Neuronal stem cell (in vitro differentiated cells): ENCODE measurements around the gene TMEM181.

Experiments
- DNase-seq: peaks from one replicate; pipeline ENCODE4 v3.0.0-alpha.2; 2013; ENCODE audit warnings: low spot score
- H2AFZ ChIP-seq: one replicate; pipeline ENCODE4 v1.6.1; 2013; ENCODE audit warnings: mild to moderate bottlenecking, low read length, inconsistent platforms
- H2AK5ac ChIP-seq: 2 replicates; pipeline ENCODE4 v1.6.1; 2013; ENCODE audit warnings: low read depth, mild to moderate bottlenecking, inconsistent platforms, low read length, moderate library complexity, mixed read lengths
- H2BK120ac ChIP-seq: 2 replicates; pipeline ENCODE4 v1.6.1; 2013; ENCODE audit warnings: low read depth, mild to moderate bottlenecking, inconsistent platforms, low read length, moderate library complexity, mixed read lengths
- H2BK12ac ChIP-seq: one replicate; pipeline ENCODE4 v1.6.1; 2013; ENCODE audit warnings: low read length, inconsistent platforms
- H2BK15ac ChIP-seq: 2 replicates; pipeline ENCODE4 v1.6.1; 2013; ENCODE audit warnings: mild to moderate bottlenecking, low read length, inconsistent platforms, mixed read lengths
- H2BK5ac ChIP-seq: one replicate; pipeline ENCODE4 v1.6.1; 2013; ENCODE audit warnings: inconsistent platforms, mild to moderate bottlenecking, low read length, moderate library complexity
- H3K14ac ChIP-seq: one replicate; pipeline ENCODE4 v1.6.1; 2013; ENCODE audit warnings: low read length, inconsistent platforms
- H3K18ac ChIP-seq: 2 replicates; pipeline ENCODE4 v1.6.1; 2013; ENCODE audit warnings: low read length, inconsistent platforms
- H3K23ac ChIP-seq: 2 replicates; pipeline ENCODE4 v1.6.1; 2013; ENCODE audit warnings: low read depth, mild to moderate bottlenecking, mixed read lengths, low read length, inconsistent platforms; ENCODE audit not compliant: poor library complexity
- H3K27ac ChIP-seq: replicated peaks from 3 replicates; pipeline ENCODE4 v1.5.1; 2013; ENCODE audit warnings: low read length, inconsistent platforms
- H3K27me3 ChIP-seq, 3 experiments: 2 replicates each; pipeline ENCODE4 v1.6.1; 2013; ENCODE audit warnings: low read length in 3 of 3, mild to moderate bottlenecking in 2 of 3, inconsistent platforms in 1 of 3, low read depth in 1 of 3, mixed read lengths in 1 of 3, moderate library complexity in 1 of 3; ENCODE audit not compliant: control insufficient read depth in 3 of 3, insufficient read depth in 3 of 3
- H3K36me3 ChIP-seq, 2 donors: replicated peaks in 1 of 2; 2 replicates each; pipeline ENCODE4 v1.6.1; 2013; ENCODE audit warnings: low read length in 2 of 2; ENCODE audit not compliant: control insufficient read depth in 2 of 2, insufficient read depth in 2 of 2
- H3K4ac ChIP-seq: 2 replicates; pipeline ENCODE4 v1.6.1; 2013; ENCODE audit warnings: inconsistent platforms, mild to moderate bottlenecking, low read length, moderate library complexity
- H3K4me1 ChIP-seq, 2 donors: 1 replicate in 1 of 2; 2 replicates in 1 of 2; pipeline ENCODE4 v1.6.1; 2013; ENCODE audit warnings: low read length in 2 of 2, low read depth in 1 of 2; ENCODE audit not compliant: control insufficient read depth in 2 of 2, insufficient read depth in 1 of 2
- H3K4me2 ChIP-seq: one replicate; pipeline ENCODE4 v1.6.1; 2013; ENCODE audit warnings: mild to moderate bottlenecking, low read length, inconsistent platforms; ENCODE audit not compliant: insufficient read depth, poor library complexity, severe bottlenecking
- H3K4me3 ChIP-seq, 2 donors: 2 replicates each; pipeline ENCODE4 v1.5.1; 2013; ENCODE audit warnings: low read length in 2 of 2, mild to moderate bottlenecking in 2 of 2, inconsistent platforms in 1 of 2, moderate library complexity in 1 of 2
- H3K79me1 ChIP-seq: one replicate; pipeline ENCODE4 v1.6.1; 2013; ENCODE audit warnings: low read depth, mild to moderate bottlenecking, inconsistent platforms, low read length, moderate library complexity
- H3K9ac ChIP-seq: one replicate; pipeline ENCODE4 v1.6.1; 2013; ENCODE audit warnings: mild to moderate bottlenecking, low read depth, low read length, inconsistent platforms; ENCODE audit not compliant: poor library complexity
- H3K9me3 ChIP-seq, 2 donors: replicated peaks in 1 of 2; 2 replicates each; pipeline versions ENCODE3 to v1.6.1; 2013; ENCODE audit warnings: low read length in 2 of 2, mild to moderate bottlenecking in 2 of 2, inconsistent platforms in 1 of 2, low read depth in 1 of 2, mixed read lengths in 1 of 2, moderate library complexity in 1 of 2; ENCODE audit not compliant: control insufficient read depth in 2 of 2, insufficient read depth in 1 of 2
- H4K8ac ChIP-seq: one replicate; pipeline ENCODE4 v1.6.1; 2013; ENCODE audit warnings: low read depth, mild to moderate bottlenecking, inconsistent platforms, low read length, moderate library complexity
- H4K91ac ChIP-seq: one replicate; pipeline ENCODE4 v1.6.1; 2013; ENCODE audit warnings: low read length, low read depth, mild to moderate bottlenecking, inconsistent platforms; ENCODE audit not compliant: poor library complexity
- WGBS, 2 donors: extraction: QIAGEN DNeasy Blood & Tissue Kit; methylation state at CpG; one replicate each; pipeline ENCODE4 v1.1.7; 2013; ENCODE audit warnings: missing lambda C conversion rate in 2 of 2, mixed read lengths in 1 of 2; ENCODE audit not compliant: insufficient read length in 2 of 2, insufficient replicate concordance in 1 of 2; ENCODE audit errors: extremely low coverage in 2 of 2; 5-methylcytosine and 5-hydroxymethylcytosine counted together

The TMEM181 gene

GRCh38 chr6:158591810-158592209 lies 31.9 kb downstream of the TMEM181 start:
- Histone ChIP-seq H2BK120ac (no peak overlapping the region), H2BK5ac (no peak overlapping the region), H3K4ac (no peak overlapping the region), H3K9ac (no peak overlapping the region), H3K14ac (no peak overlapping the region), H3K9me3 (peaks cover 0 to 1% of the 10 kb centered on the region in 2 donors), H2AFZ (no peak overlapping the region), H2AK5ac (no peak overlapping the region), H3K79me1 (no peaks in the 10 kb centered on the region), H4K91ac (no peak overlapping the region), H3K4me2 (no peak overlapping the region), H2BK12ac (no peak overlapping the region), H3K27me3 (no peaks in the 10 kb centered on the region), H3K4me3 (no peak overlapping the region), H3K27ac (no peak overlapping the region), H3K18ac (no peak overlapping the region), H4K8ac (no peak overlapping the region), H2BK15ac (no peak overlapping the region), H3K4me1 (peaks cover 0 to 2% of the 10 kb centered on the region in 2 donors), H3K36me3 (peaks cover 29 to 87% of the 10 kb centered on the region in 2 donors), H3K23ac (no peak overlapping the region)
- DNase-seq: no peak
- WGBS, 2 donors: no CpG with 5 or more reads among the region's 4 CpGs

- Histone ChIP-seq H3K27me3 (no peaks in the 10 kb centered on the region), H3K79me1 (no peaks in the 10 kb centered on the region), H4K91ac (no peak overlapping the region), H3K18ac (no peak overlapping the region), H3K9me3 (no peaks in the 10 kb centered on the region), H3K4me2 (no peak overlapping the region), H3K23ac (no peak overlapping the region), H3K4me3 (no peak overlapping the region), H3K4ac (no peak overlapping the region), H3K36me3 (peaks cover 20 to 87% of the 10 kb centered on the region in 2 donors), H3K4me1 (peaks cover 0 to 2% of the 10 kb centered on the region in 2 donors), H2AK5ac (no peak overlapping the region), H2BK120ac (no peak overlapping the region), H2BK12ac (no peak overlapping the region), H3K9ac (no peak overlapping the region), H3K27ac (no peak overlapping the region), H2BK5ac (no peak overlapping the region), H3K14ac (no peak overlapping the region), H2AFZ (no peak overlapping the region), H4K8ac (no peak overlapping the region), H2BK15ac (no peak overlapping the region)
- no CpG with 5 or more reads among the region's 3 CpGs for WGBS, 2 donors
- DNase-seq: no peak
Observed at GRCh38 chr6:158593670-158594069, 33.8 kb downstream of the TMEM181 start.

- Histone ChIP-seq H3K18ac (no peak overlapping the region), H3K23ac (no peak overlapping the region), H2BK12ac (no peak overlapping the region), H4K8ac (no peak overlapping the region), H2AK5ac (no peak overlapping the region), H2BK120ac (no peak overlapping the region), H3K4me3 (no peak overlapping the region), H3K27ac (no peak overlapping the region), H3K9ac (no peak overlapping the region), H2AFZ (no peak overlapping the region), H3K79me1 (no peaks in the 10 kb centered on the region), H2BK15ac (no peak overlapping the region), H3K27me3 (no peaks in the 10 kb centered on the region), H4K91ac (no peak overlapping the region), H3K9me3 (no peaks in the 10 kb centered on the region), H3K14ac (no peak overlapping the region), H3K4me2 (no peak overlapping the region), H3K4ac (no peak overlapping the region), H3K4me1 (no peaks in the 10 kb centered on the region), H2BK5ac (no peak overlapping the region), H3K36me3 (peaks cover 24 to 86% of the 10 kb centered on the region in 2 donors)
- no peak for DNase-seq
- no CpG with 5 or more reads among the region's 5 CpGs for WGBS, 2 donors
Observed at GRCh38 chr6:158595223-158595622, 35.3 kb downstream of the TMEM181 start.

GRCh38 chr6:158596861-158597260 lies 37.0 kb downstream of the TMEM181 start:
- Histone ChIP-seq H4K8ac (no peak overlapping the region), H3K79me1 (no peaks in the 10 kb centered on the region), H3K4me3 (no peak overlapping the region), H3K4ac (no peak overlapping the region), H2AK5ac (no peak overlapping the region), H3K36me3 (peaks cover 18 to 75% of the 10 kb centered on the region in 2 donors), H2AFZ (no peak overlapping the region), H3K4me1 (no peaks in the 10 kb centered on the region), H3K14ac (no peak overlapping the region), H3K18ac (no peak overlapping the region), H3K27me3 (no peaks in the 10 kb centered on the region), H3K23ac (no peak overlapping the region), H3K9me3 (no peaks in the 10 kb centered on the region), H3K9ac (no peak overlapping the region), H3K4me2 (no peak overlapping the region), H3K27ac (no peak overlapping the region), H4K91ac (no peak overlapping the region), H2BK12ac (no peak overlapping the region), H2BK120ac (no peak overlapping the region), H2BK15ac (no peak overlapping the region), H2BK5ac (no peak overlapping the region)
- no CpG with 5 or more reads among the region's 6 CpGs for WGBS, 2 donors
- DNase-seq: no peak
